HepG2 (cell line): Measurements from ENCODE around the gene FGL2. TPM values are rescaled to one million over a fixed set of nuclear protein-coding genes. Genes with fewer than 3 reads are reported as not detected.

Experiments used
- ATAC-seq: fragments of 200-7000 bp; cut with Tn5 transposase; 3 replicates; pipeline ENCODE4 v1.9.1; 2020; ENCODE audit warnings: mild to moderate bottlenecking, moderate library complexity
- BruUV-seq: library from RNA; stranded (reverse); fragments of 400-500 nt; replicated peaks from 2 replicates; lab custom pipeline; 2021; lab: Mats Ljungman, UMichigan
- CTCF ChIA-PET: fragments of 300-600 bp; formaldehyde crosslinking; extraction: SDS; loops from one replicate; lab custom pipeline; 2021; ENCODE audit warnings: low total read pairs, inconsistent platforms, low intra/inter-chr PET ratio; lab: Yijun Ruan, JAX
- POLR2A ChIA-PET: fragments of 350-600 bp; sonication (Branson Sonifier 250); formaldehyde crosslinking; loops from one replicate; lab custom pipeline; 2020; ENCODE audit warnings: antibody characterized with exemption, inconsistent platforms; lab: Yijun Ruan, JAX
- DNase-seq: peaks from one replicate; pipeline ENCODE4 v3.0.0-alpha.2; 2015; ENCODE audit warnings: low spot score
- FAIRE-seq: peaks from 3 replicates; lab custom pipeline; 2011; peaks lifted over from hg19 to GRCh38; lab: Jason Lieb, UNC
- H2AFZ ChIP-seq: one replicate; pipeline ENCODE4 v1.6.1; 2011; ENCODE audit warnings: low read length, inconsistent platforms
- H3K27ac ChIP-seq: fragments of 300-600 bp; 3 replicates; pipeline ENCODE4 v1.8.0; 2011; ENCODE audit warnings: mixed run types, mild to moderate bottlenecking, mixed read lengths, low read length, inconsistent platforms; ENCODE audit not compliant: insufficient read depth; ENCODE audit errors: extremely low read length
- H3K27me3 ChIP-seq, 2 experiments: fragments of 200-600 bp in 1 of 2; 2 replicates in 1 of 2; 3 replicates in 1 of 2; pipeline versions ENCODE4 v1.6.0 to v1.8.0; 2011; ENCODE audit warnings: low read length in 2 of 2, mild to moderate bottlenecking in 2 of 2, moderate library complexity in 2 of 2, inconsistent platforms in 1 of 2; ENCODE audit not compliant: insufficient read depth in 2 of 2, control insufficient read depth in 1 of 2
- H3K36me3 ChIP-seq, 2 experiments: fragments of 200-600 bp in 1 of 2; replicated peaks in 1 of 2; 2 replicates in 1 of 2; 3 replicates in 1 of 2; pipeline versions ENCODE4 v1.5.1 to v1.8.0; 2011; ENCODE audit warnings: low read length in 2 of 2, inconsistent platforms in 1 of 2; ENCODE audit not compliant: insufficient read depth in 2 of 2, control insufficient read depth in 1 of 2
- H3K4me1 ChIP-seq: 2 replicates; pipeline ENCODE4 v1.5.1; 2012; ENCODE audit warnings: low read length, inconsistent platforms; ENCODE audit not compliant: insufficient read depth
- H3K4me2 ChIP-seq: 2 replicates; pipeline ENCODE4 v1.6.0; 2011; ENCODE audit warnings: low read depth, low read length, inconsistent platforms
- H3K4me3 ChIP-seq, 3 experiments: fragments of 200-600 bp in 1 of 3; sonication (generic), shearing (Covaris generic) in 1 of 3; replicated peaks in 1 of 3; 2 replicates each; pipeline ENCODE4 v1.5.1; 2011 to 2016; ENCODE audit warnings: low read length in 3 of 3, inconsistent platforms in 2 of 3, low read depth in 2 of 3, mild to moderate bottlenecking in 2 of 3, control low read depth in 1 of 3, mixed read lengths in 1 of 3; ENCODE audit not compliant: insufficient read depth in 1 of 3
- H3K79me2 ChIP-seq: one replicate; pipeline ENCODE4 v1.6.1; 2011; ENCODE audit warnings: low read length, inconsistent platforms; ENCODE audit not compliant: insufficient read depth
- H3K9ac ChIP-seq: 2 replicates; pipeline ENCODE4 v1.6.0; 2011; ENCODE audit warnings: mild to moderate bottlenecking, low read depth, low read length, inconsistent platforms; ENCODE audit not compliant: insufficient read depth
- H3K9me3 ChIP-seq: 2 replicates; pipeline ENCODE4 v1.5.1; 2012; ENCODE audit warnings: mild to moderate bottlenecking, low read length
- H4K20me1 ChIP-seq: 2 replicates; pipeline ENCODE4 v1.6.0; 2011; ENCODE audit warnings: inconsistent platforms, mild to moderate bottlenecking, low read length, moderate library complexity; ENCODE audit not compliant: insufficient read depth
- ARNTL ChIP-seq: sonication (generic); formaldehyde crosslinking; IDR thresholded peaks from 2 replicates; pipeline ENCODE4 v1.4.0; 2020; ENCODE audit warnings: mild to moderate bottlenecking, missing genetic modification reagents
- ELF3 ChIP-seq: IDR thresholded peaks from 2 replicates; pipeline ENCODE4 v1.6.1; 2016; ENCODE audit warnings: missing genetic modification reagents, missing compliant biosample characterization
- FOXC1 ChIP-seq: sonication (generic); formaldehyde crosslinking; IDR thresholded peaks from 2 replicates; pipeline ENCODE4 v1.8.0; 2022; ENCODE audit warnings: mild to moderate bottlenecking, missing genetic modification reagents, borderline replicate concordance
- HMG20B ChIP-seq: conservative IDR thresholded peaks from 2 replicates; pipeline ENCODE4 v1.6.1; 2016; ENCODE audit warnings: missing genetic modification reagents, missing compliant biosample characterization
- JDP2 ChIP-seq: sonication (generic); formaldehyde crosslinking; IDR thresholded peaks from 2 replicates; pipeline ENCODE4 v1.8.1; 2022; ENCODE audit warnings: missing genetic modification reagents, borderline replicate concordance
- PCBP2 ChIP-seq: fragments of 200-400 bp; formaldehyde crosslinking; optimal IDR thresholded peaks from 2 replicates; pipeline ENCODE3; 2018; ENCODE audit warnings: low read length, low read depth; ENCODE audit not compliant: poor library complexity, severe bottlenecking
- PRDM10 ChIP-seq: sonication (generic); formaldehyde crosslinking; IDR thresholded peaks from 2 replicates; pipeline ENCODE4 v1.4.0; 2020; ENCODE audit warnings: low read depth, missing genetic modification reagents
- SMYD3 ChIP-seq: sonication (generic); formaldehyde crosslinking; IDR thresholded peaks from 2 replicates; pipeline ENCODE4 v1.8.1; 2023; ENCODE audit warnings: mild to moderate bottlenecking, missing genetic modification reagents
- SOX5 ChIP-seq: IDR thresholded peaks from 2 replicates; pipeline ENCODE4 v1.6.1; 2016; ENCODE audit warnings: borderline replicate concordance
- TFAP4 ChIP-seq: sonication (generic); IDR thresholded peaks from 2 replicates; pipeline ENCODE4 v1.6.1; 2016; ENCODE audit warnings: low read depth, borderline replicate concordance
- YEATS2 ChIP-seq: sonication (generic); formaldehyde crosslinking; IDR thresholded peaks from 2 replicates; pipeline ENCODE4 v1.4.0; 2020; ENCODE audit warnings: missing genetic modification reagents, borderline replicate concordance
- ZNF296 ChIP-seq: sonication (generic); formaldehyde crosslinking; conservative IDR thresholded peaks from 2 replicates; pipeline ENCODE4 v1.5.0; 2020; ENCODE audit warnings: mild to moderate bottlenecking, missing genetic modification reagents
- ZNF33B ChIP-seq: sonication (generic); formaldehyde crosslinking; IDR thresholded peaks from 2 replicates; pipeline ENCODE4 v1.5.1; 2020; ENCODE audit warnings: mild to moderate bottlenecking, missing genetic modification reagents
- ZNF639 ChIP-seq: conservative IDR thresholded peaks from 2 replicates; pipeline ENCODE4 v1.6.1; 2018; ENCODE audit warnings: missing genetic modification reagents
- ZNF704 ChIP-seq: sonication (generic); formaldehyde crosslinking; IDR thresholded peaks from 2 replicates; pipeline ENCODE4 v1.8.1; 2023; ENCODE audit warnings: mild to moderate bottlenecking, inconsistent platforms, moderate library complexity, missing genetic modification reagents, borderline replicate concordance
- WGBS: methylation state at CpG from one replicate; pipeline ENCODE4 v1.1.6; 2017; ENCODE audit warnings: low lambda C conversion rate; 5-methylcytosine and 5-hydroxymethylcytosine counted together
- in situ Hi-C: cut with HindIII; loops from 2 replicates; pipeline ENCODE4 v1.10.0; 2017; ENCODE audit warnings: low pct_unique_long_range_greater_than_20kb; ENCODE audit not compliant: extremely low pct_ligation_motif_present
- intact Hi-C: fragments of 100-400 bp; cut with micrococcal nuclease; formaldehyde crosslinking; loops from one replicate; pipeline ENCODE4 v1.10.0; 2022; ENCODE audit not compliant: unreplicated experiment
- polyA plus RNA-seq, 8 experiments: library from polyadenylated mRNA; depleted of rRNA in 3 of 8; stranded (reverse) in 7 of 8; unstranded in 1 of 8; fragments of >200 nt; fragmentation: Illumina TruSeq in 4 of 8; extraction: Trizol in 4 of 8; gene quantifications; 2 replicates each; pipeline versions ENCODE4 v1.2.1 to v1.2.3, GENCODE V29; 2011 to 2016; ENCODE audit warnings: low read depth in 4 of 8, missing spikeins in 1 of 8, mixed read lengths in 1 of 8; ENCODE audit not compliant: insufficient read depth in 1 of 8
- total RNA-seq, 5 experiments: library from RNA; depleted of rRNA; stranded (reverse); fragments of >200 nt; fragmentation: Illumina TruSeq; extraction: Trizol; gene quantifications; 2 replicates each; pipeline ENCODE4 v1.2.3, GENCODE V29; 2016; ENCODE audit warnings: low read depth in 1 of 5

Gene FGL2
- total and polyA plus RNA-seq, 2 of the 13 experiments (the other 11 are each of a cell fraction or from before 2014, with no cell fraction given) = 0.04 to 0.15 TPM

- no peak for TF ChIP-seq ZNF704
- TF ChIP-seq JDP2 = no peak
- no peak for TF ChIP-seq HMG20B
- no peak for TF ChIP-seq ARNTL (CRISPR knock-in tag)
- TF ChIP-seq ZNF639 (CRISPR knock-in tag) = no peak
- TF ChIP-seq ELF3 = no peak
Observed at GRCh38 chr7:77202481-77202976, 2.9 kb upstream of the FGL2 start (continued).

- Histone ChIP-seq H3K27ac (no peak overlapping the region), H3K79me2 (no peaks in the 10 kb centered on the region), H3K4me3 (no peak overlapping the region), H3K27me3 (no peaks in the 10 kb centered on the region), H2AFZ (no peak overlapping the region), H3K9me3 (no peaks in the 10 kb centered on the region), H3K4me2 (no peak overlapping the region), H4K20me1 (no peaks in the 10 kb centered on the region), H3K36me3 (no peaks in the 10 kb centered on the region), H3K4me1 (peaks cover 13% of the 10 kb centered on the region), H3K9ac (no peak overlapping the region)
- ATAC-seq (no peak), FAIRE-seq (no peak), DNase-seq (no peak)
- POLR2A ChIA-PET = no interaction called here
- CTCF ChIA-PET = no interaction called here
- in situ Hi-C loops = no loop called here
- BruUV-seq = no TSS peak
- intact Hi-C loops = no loop called here
- WGBS = 94% methylated on average over 2 of the region's 2 CpGs
- TF ChIP-seq PRDM10 (CRISPR knock-in tag) (no peak), SOX5 (CRISPR knock-in tag) (no peak), ZNF296 (CRISPR knock-in tag) (no peak), PCBP2 (no peak), YEATS2 (no peak), ZNF33B (CRISPR knock-in tag) (no peak), SMYD3 (CRISPR knock-in tag) (no peak), TFAP4 (no peak), FOXC1 (CRISPR knock-in tag) (no peak)
Observed at GRCh38 chr7:77200542-77200941, 923 bp upstream of the FGL2 start.
